CD14-positive monocyte (primary cell): Measurements from ENCODE around the gene EPHA10. TPM values are rescaled to one million over a fixed set of nuclear protein-coding genes. Genes with fewer than 3 reads are reported as not detected.

Source experiments
- DNase-seq, 3 donors: peaks; one replicate each; pipeline ENCODE4 v3.0.0-alpha.2; 2011 to 2022
- H2AFZ ChIP-seq: 2 replicates; pipeline ENCODE4 v1.6.0; 2012; ENCODE audit warnings: mild to moderate bottlenecking, low read depth, low read length, inconsistent platforms; ENCODE audit not compliant: insufficient read depth, poor library complexity, severe bottlenecking
- H3K27ac ChIP-seq, 2 donors: 1 replicate in 1 of 2; 2 replicates in 1 of 2; pipeline ENCODE4 v1.5.1; 2012 to 2013; ENCODE audit warnings: low read length in 2 of 2, control low read depth in 1 of 2, inconsistent platforms in 1 of 2, low read depth in 1 of 2, mild to moderate bottlenecking in 1 of 2
- H3K27me3 ChIP-seq, 2 donors: one replicate each; pipeline versions ENCODE4 v1.6.0 to v1.6.1; 2011 to 2013; ENCODE audit warnings: low read length in 2 of 2; ENCODE audit not compliant: control insufficient read depth in 2 of 2, insufficient read depth in 2 of 2
- H3K36me3 ChIP-seq, 2 donors: replicated peaks in 1 of 2; 1 replicate in 1 of 2; 2 replicates in 1 of 2; pipeline versions ENCODE4 v1.5.1 to v1.6.1; 2012 to 2013; ENCODE audit warnings: low read length in 2 of 2, control low read depth in 1 of 2, inconsistent platforms in 1 of 2, mild to moderate bottlenecking in 1 of 2; ENCODE audit not compliant: insufficient read depth in 2 of 2, control insufficient read depth in 1 of 2
- H3K4me1 ChIP-seq, 2 donors: 1 replicate in 1 of 2; 2 replicates in 1 of 2; pipeline versions ENCODE4 v1.5.1 to v1.6.1; 2012 to 2013; ENCODE audit warnings: low read length in 2 of 2, control low read depth in 1 of 2, inconsistent platforms in 1 of 2, mild to moderate bottlenecking in 1 of 2, moderate library complexity in 1 of 2; ENCODE audit not compliant: insufficient read depth in 2 of 2, control insufficient read depth in 1 of 2
- H3K4me2 ChIP-seq: replicated peaks from 2 replicates; pipeline ENCODE3; 2012; ENCODE audit warnings: low read length, moderate library complexity, mild to moderate bottlenecking; ENCODE audit not compliant: poor library complexity, severe bottlenecking; ENCODE audit errors: extremely low read depth
- H3K4me3 ChIP-seq, 3 experiments: fragments of 200-600 bp in 1 of 3; sonication (generic) in 1 of 3; replicated peaks in 1 of 3; 1 replicate in 2 of 3; 2 replicates in 1 of 3; pipeline ENCODE4 v1.5.1; 2011 to 2013; ENCODE audit warnings: low read length in 3 of 3, mild to moderate bottlenecking in 3 of 3, control low read depth in 2 of 3, low read depth in 2 of 3, inconsistent platforms in 1 of 3, moderate library complexity in 1 of 3
- H3K79me2 ChIP-seq: 2 replicates; pipeline ENCODE4 v1.6.0; 2012; ENCODE audit warnings: mild to moderate bottlenecking, control low read depth, inconsistent platforms, low read length, moderate library complexity; ENCODE audit not compliant: insufficient read depth
- H3K9ac ChIP-seq: 2 replicates; pipeline ENCODE4 v1.6.0; 2017; ENCODE audit warnings: low read length, mild to moderate bottlenecking; ENCODE audit not compliant: insufficient read depth, poor library complexity, severe bottlenecking
- H3K9me3 ChIP-seq, 2 donors: replicated peaks in 1 of 2; 1 replicate in 1 of 2; 2 replicates in 1 of 2; pipeline versions ENCODE4 v1.5.1 to v1.6.1; 2012 to 2013; ENCODE audit warnings: low read length in 2 of 2, control low read depth in 1 of 2; ENCODE audit not compliant: control insufficient read depth in 1 of 2, insufficient read depth in 1 of 2
- H4K20me1 ChIP-seq: 2 replicates; pipeline ENCODE4 v1.6.0; 2012; ENCODE audit warnings: mild to moderate bottlenecking, low read length, control low read depth, moderate library complexity; ENCODE audit not compliant: insufficient read depth
- H3K27ac Mint-ChIP-seq, 7 donors: one replicate each; pipeline ENCODE4 v1.8.0; 2020; ENCODE audit warnings: mild to moderate bottlenecking in 7 of 7, mixed read lengths in 7 of 7, moderate library complexity in 6 of 7, inconsistent platforms in 2 of 7
- H3K27me3 Mint-ChIP-seq, 3 donors: one replicate each; pipeline ENCODE4 v1.8.0; 2021 to 2022; ENCODE audit warnings: low read depth in 3 of 3, mild to moderate bottlenecking in 3 of 3, mixed read lengths in 3 of 3, moderate library complexity in 3 of 3, inconsistent platforms in 1 of 3
- H3K36me3 Mint-ChIP-seq, 2 donors: one replicate each; pipeline ENCODE4 v1.8.0; 2020; ENCODE audit warnings: mixed read lengths in 2 of 2, inconsistent platforms in 1 of 2, mild to moderate bottlenecking in 1 of 2
- H3K4me1 Mint-ChIP-seq: one replicate; pipeline ENCODE4 v1.8.0; 2020; ENCODE audit warnings: mild to moderate bottlenecking, mixed read lengths
- H3K4me3 Mint-ChIP-seq, 2 donors: one replicate each; pipeline ENCODE4 v1.8.0; 2020; ENCODE audit warnings: mild to moderate bottlenecking in 2 of 2, mixed read lengths in 2 of 2, moderate library complexity in 1 of 2
- H3K9me3 Mint-ChIP-seq, 7 donors: one replicate each; pipeline ENCODE4 v1.8.0; 2020 to 2022; ENCODE audit warnings: mixed read lengths in 7 of 7, mild to moderate bottlenecking in 6 of 7, moderate library complexity in 6 of 7, inconsistent platforms in 2 of 7
- CTCF ChIP-seq: fragments of 200-600 bp; IDR thresholded peaks from one replicate; pipeline ENCODE4 v1.8.0; 2022; ENCODE audit warnings: antibody characterized with exemption, mild to moderate bottlenecking
- WGBS: methylation state at CpG from one replicate; pipeline ENCODE4 v1.1.5; 2013; ENCODE audit warnings: missing lambda C conversion rate; ENCODE audit not compliant: insufficient coverage; 5-methylcytosine and 5-hydroxymethylcytosine counted together
- intact Hi-C, 2 donors: fragments of 100-400 bp; cut with micrococcal nuclease; formaldehyde crosslinking; loops; one replicate each; pipeline versions ENCODE4 v1.15.0 to v1.15.1; 2023
- polyA plus RNA-seq, 3 donors: library from polyadenylated mRNA; depleted of rRNA in 1 of 3; unstranded in 2 of 3; stranded (reverse) in 1 of 3; fragments of 300-500 nt in 2 of 3; fragments of >200 nt in 1 of 3; fragmentation: Illumina TruSeq in 2 of 3; gene quantifications; 1 replicate in 2 of 3; 2 replicates in 1 of 3; pipeline ENCODE4 v1.2.3, GENCODE V29; 2012 to 2021

Gene EPHA10
- polyA plus RNA-seq, 3 donors, result not detected

DNA sequence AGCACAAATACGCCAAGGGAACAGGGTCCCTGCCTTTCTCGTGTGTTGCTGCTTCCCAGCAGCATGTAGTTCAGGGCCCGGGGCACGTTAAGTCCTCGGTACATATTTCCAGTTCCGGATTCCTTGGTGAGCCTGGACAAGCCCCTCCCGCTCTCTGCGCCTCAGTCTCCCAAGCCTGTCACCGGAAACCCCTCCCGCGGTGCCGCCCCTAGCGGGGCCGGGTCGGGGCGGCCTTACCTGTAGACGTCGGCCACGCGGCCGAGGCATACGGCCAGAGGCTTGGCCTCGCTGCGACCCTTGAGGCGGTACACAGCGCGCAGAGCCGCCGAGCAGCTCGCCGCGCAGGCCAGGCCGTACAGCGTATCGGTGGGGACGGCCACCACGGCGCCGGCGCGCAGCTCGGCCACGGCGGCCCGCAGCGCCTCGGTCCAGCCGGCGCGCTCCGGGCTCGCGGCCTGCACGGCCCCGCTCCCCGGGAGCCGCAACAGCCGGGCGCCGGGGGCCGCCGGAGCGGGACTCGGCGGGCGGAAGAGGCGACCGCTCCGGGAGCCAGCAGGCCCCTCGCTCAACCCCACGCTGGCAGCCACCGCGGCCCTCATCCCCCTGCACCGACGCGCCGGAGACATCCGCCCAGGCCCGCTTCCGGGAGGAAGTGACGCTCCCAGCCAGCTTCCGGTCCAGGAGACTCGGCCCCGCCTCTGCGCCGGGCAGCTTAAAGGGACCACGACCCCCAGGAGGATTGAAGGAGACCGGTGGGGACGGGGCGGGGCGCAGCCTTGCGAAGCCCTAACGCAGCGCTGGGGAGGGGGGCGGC, 42.8 kb upstream of the EPHA10 start, which contains the start of the genes C1orf122 and YRDC:
Gene C1orf122 (plus strand): TSS at position 236 of the 814 bp plus-strand sequence. CDS start 615 bp downstream, outside the sequence.
Gene YRDC (minus strand): TSS at position 654 of the 814 bp plus-strand sequence. CDS start 28 bp downstream, at position 626.
- H3K36me3 ChIP-seq, result peaks cover 33 to 53% of the 10 kb centered on the region in 2 donors
- H3K27me3 Mint-ChIP-seq, result no peaks in the 10 kb centered on the region
- peak; percentile 80 to 88 (median 87) for DNase-seq
- peak within 1 kb of the TSS; percentile 96 for H3K4me2 ChIP-seq
- peak within 1 kb of the TSS; percentile 56 to 94 (median 92) for H3K4me3 ChIP-seq
- H2AFZ ChIP-seq, result peak within 1 kb of the TSS; percentile 87
- H3K27ac ChIP-seq, result peak within 1 kb of the TSS; percentile 61 to 95
- peak within 1 kb of the TSS; percentile 92 for H3K9ac ChIP-seq
- under 1% methylated on average over 80 of the region's 95 CpGs for WGBS
- peak within 1 kb of the TSS; percentile 92 to 98 (median 97) for H3K27ac Mint-ChIP-seq
- H3K4me1 ChIP-seq, result peaks cover 18 to 45% of the 10 kb centered on the region in 2 donors
- H3K79me2 ChIP-seq, result peaks cover 65% of the 10 kb centered on the region
- no peaks in the 10 kb centered on the region for H3K9me3 Mint-ChIP-seq
- peaks cover 48 to 60% of the 10 kb centered on the region in 2 donors for H3K36me3 Mint-ChIP-seq
- peaks cover 39% of the 10 kb centered on the region for H3K4me1 Mint-ChIP-seq
- H3K4me3 Mint-ChIP-seq, result peak within 1 kb of the TSS; percentile 85 to 92
- TF ChIP-seq CTCF, result no peak
- intact Hi-C loops, result loop anchor here (1.0 to 10.0 kb wide), 4 partner anchors 51 to 177 kb away; partner anchors contain the start of genes CDCA8 (in 2 of the 2) and MTF1 (in 1 of the 2)
- no peaks in the 10 kb centered on the region for H3K9me3 ChIP-seq
- H4K20me1 ChIP-seq, result peaks cover 77% of the 10 kb centered on the region
- no peaks in the 10 kb centered on the region for H3K27me3 ChIP-seq

DNA sequence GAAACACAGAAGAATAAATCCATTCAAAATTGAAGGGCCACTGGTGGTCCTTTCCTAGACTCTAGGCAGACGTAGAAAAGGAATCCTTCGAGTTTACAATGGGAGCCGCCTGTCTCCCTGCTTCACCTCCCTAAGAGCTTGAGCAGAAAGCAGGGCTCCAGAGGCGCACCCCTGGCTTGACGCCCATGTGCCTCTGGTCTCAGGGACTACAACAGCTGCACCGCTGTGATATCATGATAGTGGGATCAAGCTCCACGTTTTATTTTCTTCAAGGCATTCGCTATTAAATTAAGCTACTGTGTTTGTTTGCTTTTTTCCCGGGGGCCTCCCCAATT, 42.3 kb upstream of the EPHA10 start:
- Histone ChIP-seq H3K27ac (peak overlapping the region; percentile 47 to 95), H3K79me2 (peaks cover 59% of the 10 kb centered on the region), H3K9ac (peak overlapping the region; percentile 92), H3K9me3 (no peaks in the 10 kb centered on the region), H3K36me3 (peaks cover 39 to 53% of the 10 kb centered on the region in 2 donors), H4K20me1 (peaks cover 71% of the 10 kb centered on the region), H2AFZ (peak overlapping the region; percentile 82), H3K4me3 (peak overlapping the region; percentile 56 to 94 (median 92)), H3K27me3 (no peaks in the 10 kb centered on the region), H3K4me1 (peaks cover 18 to 45% of the 10 kb centered on the region in 2 donors), H3K4me2 (peak overlapping the region; percentile 96)
- no peak for DNase-seq
- Mint-ChIP-seq H3K9me3 (peaks cover 0 to 1% (median 0%) of the 10 kb centered on the region in 7 donors), H3K27ac (peak overlapping the region; percentile 81 to 95 (median 87)), H3K4me3 (peak overlapping the region; percentile 80 to 81), H3K36me3 (peaks cover 48 to 60% of the 10 kb centered on the region in 2 donors), H3K27me3 (no peaks in the 10 kb centered on the region), H3K4me1 (peaks cover 37% of the 10 kb centered on the region)
- intact Hi-C loops, result loop anchor here (1.0 to 10.0 kb wide), 3 partner anchors 53 to 178 kb away; partner anchors contain the start of gene CDCA8 (in 2 of the 2)
- WGBS, result 17% methylated on average over 4 of the region's 9 CpGs
- TF ChIP-seq CTCF, result no peak
